ENCODE data around the gene TMEM163.
A peak's percentile ranks its signal among the peaks of the same experiment; 100 is the strongest.

The TMEM163 gene

DNA sequence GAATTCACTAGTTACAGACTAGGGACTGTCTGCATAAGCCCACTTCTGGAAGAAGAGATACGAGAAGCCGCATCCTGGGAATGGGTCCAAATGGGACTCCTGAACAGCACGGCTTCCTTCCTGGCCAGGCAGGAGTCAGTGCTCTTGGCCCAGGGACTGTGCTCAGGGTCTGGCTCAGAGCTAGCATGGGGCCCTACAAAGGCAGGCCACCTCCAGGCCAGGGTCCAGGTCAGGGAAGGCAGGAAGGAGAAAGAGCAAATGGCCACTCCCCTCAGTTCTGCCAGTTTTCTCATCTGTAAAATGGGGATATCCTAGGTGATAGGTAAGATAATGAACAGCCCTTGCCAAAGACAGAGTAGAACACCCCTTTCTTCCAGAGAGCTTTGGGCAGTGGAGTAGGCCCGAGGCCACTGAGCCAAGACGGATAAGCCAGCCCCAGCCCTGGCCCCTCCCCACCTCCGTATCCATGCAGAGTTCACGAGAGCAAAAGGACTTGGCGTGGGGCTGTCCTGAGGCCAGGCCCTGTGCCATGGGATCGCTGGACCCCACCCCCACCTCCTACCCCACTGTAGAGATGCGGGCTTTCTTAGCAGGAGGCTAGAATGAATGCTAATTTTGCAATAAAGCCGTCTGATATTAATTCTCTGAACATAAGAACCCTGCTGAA, 274.9 kb downstream of the TMEM163 start:
- no peak overlapping the region for H3K4me3 Mint-ChIP-seq
- no peak for ATAC-seq (replicated peaks)
- H3K27me3 Mint-ChIP-seq: no peaks in the 10 kb centered on the region
- H3K4me1 Mint-ChIP-seq (ENCODE audit: low read depth in 2 of 2): no peaks in the 10 kb centered on the region
- peaks cover 17% of the 10 kb centered on the region for H3K36me3 Mint-ChIP-seq (ENCODE audit: insufficient read depth)
- no peak for DNase-seq
- no peaks in the 10 kb centered on the region for H3K9me3 Mint-ChIP-seq
- no peak overlapping the region for H3K27ac Mint-ChIP-seq

DNA sequence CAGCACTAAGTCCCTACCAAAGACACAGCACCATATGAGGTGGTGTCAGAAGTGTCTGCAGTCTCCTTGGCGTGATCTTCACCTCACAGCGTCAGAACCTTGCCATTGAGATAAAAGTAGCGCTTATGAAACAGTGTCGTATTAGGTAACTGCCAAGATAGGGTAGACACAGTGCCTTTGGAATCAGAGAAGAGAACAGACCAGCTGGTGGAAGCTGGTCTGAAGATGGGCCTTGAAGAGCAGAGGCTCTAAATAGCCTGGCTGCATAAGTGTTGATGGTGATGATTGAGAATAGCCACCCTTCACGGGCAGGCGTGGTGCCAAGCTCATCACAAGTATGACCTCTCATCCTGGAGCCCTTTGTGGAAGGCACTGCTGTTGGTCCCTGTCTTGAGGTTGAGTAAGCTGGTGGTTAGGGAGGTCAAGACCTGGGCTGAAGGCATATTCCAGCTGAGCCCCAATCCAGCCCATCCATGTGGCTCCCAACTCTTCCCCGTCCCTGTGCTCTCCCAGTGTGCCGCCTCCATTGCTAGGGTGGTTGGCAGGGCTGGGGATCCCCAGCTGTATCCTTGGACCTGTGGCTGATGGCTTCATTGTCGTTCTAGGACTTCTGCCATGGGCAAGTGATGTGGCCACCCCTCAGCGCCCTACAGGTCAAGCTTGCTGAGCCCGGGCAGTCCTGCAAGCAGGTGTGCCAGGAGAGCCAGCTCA, 277.5 kb downstream of the TMEM163 start:
- ATAC-seq (replicated peaks) (no peak), DNase-seq (no peak)
- H3K9me3 Mint-ChIP-seq: no peaks in the 10 kb centered on the region
- H3K36me3 Mint-ChIP-seq (ENCODE audit: insufficient read depth): peaks cover 23% of the 10 kb centered on the region
- H3K27me3 Mint-ChIP-seq: no peaks in the 10 kb centered on the region
- no peak overlapping the region for H3K4me3 Mint-ChIP-seq
- peaks cover 0 to 2% of the 10 kb centered on the region in 2 donors for H3K4me1 Mint-ChIP-seq (ENCODE audit: low read depth in 2 of 2)
- H3K27ac Mint-ChIP-seq: peak overlapping the region in 1 of 2 donors; percentile 11

DNA sequence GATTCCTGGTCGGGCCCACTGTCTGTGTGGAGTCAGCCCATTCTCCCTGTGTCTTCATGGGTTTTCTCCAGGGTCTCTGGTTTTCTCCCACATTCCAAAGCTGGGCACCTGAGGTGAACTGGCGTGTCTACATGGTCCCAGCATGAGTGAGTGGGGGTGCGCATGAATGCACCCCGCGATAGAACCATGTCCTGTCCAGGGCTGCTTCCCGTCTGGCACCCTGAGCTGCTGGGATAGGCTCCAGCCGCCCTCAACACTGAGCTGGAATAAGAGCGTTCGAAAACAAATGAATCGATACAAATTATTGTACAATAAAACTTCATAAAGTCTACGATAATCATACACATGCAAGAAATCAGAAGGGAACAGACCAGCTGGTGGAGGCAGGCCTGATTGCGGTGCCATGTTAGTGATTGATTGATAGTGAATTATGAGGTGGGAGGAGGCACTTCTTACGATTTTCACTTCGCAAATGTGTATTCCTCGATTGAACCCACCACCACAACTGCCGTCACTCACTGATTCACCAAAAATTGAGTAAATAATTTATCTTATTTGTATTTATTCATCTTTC, 278.4 kb downstream of the TMEM163 start:
- DNase-seq (no peak), ATAC-seq (replicated peaks) (no peak)
- Mint-ChIP-seq H3K36me3 (ENCODE audit: insufficient read depth) (peaks cover 26% of the 10 kb centered on the region), H3K4me1 (ENCODE audit: low read depth in 2 of 2) (peaks cover 0 to 2% of the 10 kb centered on the region in 2 donors), H3K9me3 (no peaks in the 10 kb centered on the region), H3K27me3 (no peaks in the 10 kb centered on the region), H3K27ac (no peak overlapping the region), H3K4me3 (no peak overlapping the region)

DNA sequence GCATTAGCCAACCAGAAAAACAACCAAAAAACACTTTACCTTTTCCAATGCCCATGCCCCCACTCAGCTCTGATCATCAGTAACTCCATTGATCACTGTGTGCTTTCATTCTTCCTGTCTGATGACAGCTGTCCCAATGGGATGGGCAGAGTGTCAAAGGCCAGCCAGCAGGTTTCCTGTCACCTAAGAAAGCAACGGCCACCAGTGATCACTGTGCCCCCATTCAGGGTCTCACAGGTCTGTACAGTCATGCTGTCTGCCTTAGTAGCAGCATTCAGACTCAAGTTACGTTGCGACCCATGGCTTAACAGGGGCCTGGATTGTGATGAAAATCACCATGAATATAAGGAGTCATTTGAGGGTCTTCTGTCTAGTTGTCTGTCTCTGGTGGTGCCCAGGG, 280.4 kb downstream of the TMEM163 start:
- Mint-ChIP-seq H3K4me3 (no peak overlapping the region), H3K9me3 (no peaks in the 10 kb centered on the region), H3K27me3 (no peaks in the 10 kb centered on the region), H3K36me3 (ENCODE audit: insufficient read depth) (peaks cover 36% of the 10 kb centered on the region), H3K27ac (peak overlapping the region; percentile 17 to 42), H3K4me1 (ENCODE audit: low read depth in 2 of 2) (peaks cover 0 to 3% of the 10 kb centered on the region in 2 donors)
- DNase-seq: no peak
- ATAC-seq (replicated peaks): no peak

DNA sequence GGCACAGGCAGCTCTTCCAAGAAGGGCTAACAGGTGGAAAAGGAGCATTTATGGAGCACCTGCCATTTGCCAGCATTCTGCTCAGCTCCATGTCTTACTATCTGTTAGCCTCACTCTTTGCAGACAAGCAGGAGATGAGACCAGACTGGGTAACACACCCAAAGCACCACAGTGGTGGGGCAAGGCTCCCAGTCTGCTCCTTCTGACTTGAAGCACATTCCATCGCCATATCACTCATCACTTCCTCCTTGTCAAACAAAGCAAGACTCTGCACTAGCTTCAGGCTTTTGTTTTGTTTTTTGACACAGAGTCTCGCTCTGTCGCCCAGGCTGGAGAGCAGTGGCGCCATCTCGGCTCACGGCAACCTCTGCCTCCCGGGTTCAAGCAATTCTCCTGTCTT, 282.1 kb downstream of the TMEM163 start:
- H3K9me3 Mint-ChIP-seq: no peaks in the 10 kb centered on the region
- no peak for ATAC-seq (replicated peaks)
- peak overlapping the region in 1 of 2 donors; percentile 27 for H3K27ac Mint-ChIP-seq
- DNase-seq: no peak
- H3K36me3 Mint-ChIP-seq (ENCODE audit: insufficient read depth): peaks cover 29% of the 10 kb centered on the region
- H3K27me3 Mint-ChIP-seq: no peaks in the 10 kb centered on the region
- H3K4me1 Mint-ChIP-seq (ENCODE audit: low read depth in 2 of 2): peaks cover 0 to 3% of the 10 kb centered on the region in 2 donors
- no peak overlapping the region for H3K4me3 Mint-ChIP-seq

DNA sequence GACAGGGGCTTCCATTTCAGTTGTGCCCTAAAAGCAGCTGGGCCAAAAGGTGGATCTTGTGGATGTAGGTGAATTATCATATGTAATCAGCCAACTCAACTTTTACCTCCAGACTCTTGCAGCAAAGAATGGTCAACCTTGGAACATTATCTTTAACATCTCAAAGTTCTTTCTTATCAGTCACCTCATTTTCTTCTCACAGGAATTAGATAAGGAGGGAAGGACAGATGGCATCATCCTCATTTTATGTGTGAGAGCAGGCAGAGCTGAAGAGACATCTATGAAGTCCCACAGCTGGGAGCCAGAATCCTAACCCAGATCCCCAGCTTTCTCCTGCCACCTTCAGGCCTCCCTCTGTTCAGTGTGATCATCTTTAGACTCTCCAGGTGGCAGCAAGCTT, 282.9 kb downstream of the TMEM163 start:
- peaks cover 27% of the 10 kb centered on the region for H3K36me3 Mint-ChIP-seq (ENCODE audit: insufficient read depth)
- no peak overlapping the region for H3K27ac Mint-ChIP-seq

DNA sequence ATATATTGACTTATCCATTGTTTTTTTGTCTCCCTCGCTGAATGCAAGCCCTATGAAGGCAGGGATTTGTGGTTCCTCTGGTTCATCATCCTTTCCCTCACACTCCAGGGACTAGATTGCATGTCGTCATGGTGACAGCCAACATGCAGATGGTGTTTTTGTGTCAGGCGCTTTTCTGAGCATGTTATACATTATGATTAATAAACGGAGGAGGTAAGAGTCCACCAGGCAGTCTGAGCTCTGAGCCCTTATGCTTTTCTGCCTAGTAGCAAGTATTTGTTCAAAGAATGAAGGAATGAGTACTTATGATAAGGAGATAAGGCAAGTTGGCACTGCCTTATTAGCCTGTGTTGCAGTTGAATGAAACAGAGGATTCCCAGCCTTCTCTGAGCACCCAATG, 283.3 kb downstream of the TMEM163 start:
- Mint-ChIP-seq H3K36me3 (ENCODE audit: insufficient read depth) (peaks cover 26% of the 10 kb centered on the region), H3K9me3 (no peaks in the 10 kb centered on the region), H3K4me1 (ENCODE audit: low read depth in 2 of 2) (peaks cover 0 to 3% of the 10 kb centered on the region in 2 donors), H3K27ac (no peak overlapping the region), H3K27me3 (no peaks in the 10 kb centered on the region), H3K4me3 (no peak overlapping the region)
- no peak for DNase-seq
- ATAC-seq (replicated peaks): no peak

More for the DNA sequence above, 282.9 kb downstream of the TMEM163 start:
- H3K9me3 Mint-ChIP-seq: no peaks in the 10 kb centered on the region
- H3K4me1 Mint-ChIP-seq (ENCODE audit: low read depth in 2 of 2): peaks cover 0 to 3% of the 10 kb centered on the region in 2 donors
- ATAC-seq (replicated peaks) (no peak), DNase-seq (no peak)
- H3K27me3 Mint-ChIP-seq: no peaks in the 10 kb centered on the region
- no peak overlapping the region for H3K4me3 Mint-ChIP-seq

DNA sequence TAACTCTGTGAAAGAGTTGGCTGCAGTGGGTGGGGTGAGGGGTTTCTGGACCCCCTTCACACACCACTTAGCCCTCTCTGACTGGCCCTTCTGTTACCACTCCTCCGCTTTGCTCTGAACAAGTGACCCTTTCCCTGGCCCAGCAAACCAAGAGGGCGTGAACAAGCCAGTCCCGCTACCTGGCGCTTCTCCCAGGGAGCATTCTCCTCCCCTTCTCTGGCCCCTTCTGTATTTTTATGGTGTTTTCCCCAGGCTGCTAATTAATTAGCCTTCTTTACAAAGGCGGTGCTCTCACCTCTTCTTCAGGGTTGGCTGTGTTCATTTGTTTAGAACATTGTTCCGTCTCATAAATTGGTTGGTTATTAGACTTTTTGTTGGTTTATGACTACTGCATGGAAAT, 284.8 kb downstream of the TMEM163 start:
- Mint-ChIP-seq H3K4me1 (ENCODE audit: low read depth in 2 of 2) (peaks cover 0 to 3% of the 10 kb centered on the region in 2 donors), H3K27me3 (no peaks in the 10 kb centered on the region), H3K36me3 (ENCODE audit: insufficient read depth) (peaks cover 26% of the 10 kb centered on the region), H3K27ac (peak overlapping the region in 1 of 2 donors; percentile 49), H3K4me3 (no peak overlapping the region), H3K9me3 (no peaks in the 10 kb centered on the region)
- DNase-seq: no peak
- no peak for ATAC-seq (replicated peaks)

DNA sequence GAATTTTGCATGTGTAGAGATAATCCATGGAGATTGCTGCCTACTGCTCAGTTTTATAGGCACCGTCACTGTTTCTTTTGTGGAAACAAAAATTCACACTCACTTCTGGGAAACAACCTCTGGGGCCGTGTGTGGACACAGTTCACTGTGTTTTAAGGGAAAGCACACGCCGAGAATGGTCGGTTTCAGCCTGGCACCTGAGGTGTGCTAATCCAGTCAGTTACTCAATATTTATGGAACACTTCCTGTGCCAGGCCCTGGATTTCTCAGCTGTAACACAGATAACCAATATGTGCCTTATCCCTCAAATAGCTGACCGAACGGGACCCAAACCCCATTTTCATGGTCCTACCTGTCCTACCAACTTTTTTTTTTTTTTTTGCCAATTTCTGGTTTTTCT, 285.3 kb downstream of the TMEM163 start:
- peak overlapping the region in 1 of 2 donors; percentile 49 for H3K27ac Mint-ChIP-seq
- peaks cover 0 to 3% of the 10 kb centered on the region in 2 donors for H3K4me1 Mint-ChIP-seq (ENCODE audit: low read depth in 2 of 2)
- DNase-seq (no peak), ATAC-seq (replicated peaks) (no peak)
- no peaks in the 10 kb centered on the region for H3K27me3 Mint-ChIP-seq
- H3K36me3 Mint-ChIP-seq (ENCODE audit: insufficient read depth): peaks cover 28% of the 10 kb centered on the region
- no peaks in the 10 kb centered on the region for H3K9me3 Mint-ChIP-seq
- H3K4me3 Mint-ChIP-seq: no peak overlapping the region

DNA sequence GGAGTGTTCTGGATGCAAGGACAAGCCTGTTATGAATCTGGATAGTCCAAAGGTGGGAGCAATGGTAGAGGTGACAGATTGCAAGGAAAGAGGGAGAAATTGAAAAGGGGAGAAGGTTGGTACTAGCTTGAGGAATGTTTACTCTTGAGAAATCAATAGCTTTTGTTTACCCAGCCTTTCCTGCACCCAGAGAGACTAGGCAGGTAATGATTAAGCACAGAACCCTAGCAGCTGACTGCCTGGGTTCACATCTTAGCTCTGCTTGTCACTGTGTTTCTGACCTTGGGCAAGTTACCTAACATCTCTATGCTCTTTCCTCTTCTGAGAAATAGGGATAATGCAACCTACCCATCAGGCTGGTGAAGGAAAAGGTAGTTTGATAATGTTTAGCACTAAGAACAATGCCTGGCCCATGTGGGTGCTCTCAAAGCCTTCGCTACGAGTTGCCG, 286.3 kb downstream of the TMEM163 start:
- peaks cover 28% of the 10 kb centered on the region for H3K36me3 Mint-ChIP-seq (ENCODE audit: insufficient read depth)
- DNase-seq: no peak
- ATAC-seq (replicated peaks): no peak
- H3K27me3 Mint-ChIP-seq: no peaks in the 10 kb centered on the region
- H3K4me3 Mint-ChIP-seq: no peak overlapping the region
- no peak overlapping the region for H3K27ac Mint-ChIP-seq
- H3K9me3 Mint-ChIP-seq: no peaks in the 10 kb centered on the region
- peaks cover 0 to 1% of the 10 kb centered on the region in 2 donors for H3K4me1 Mint-ChIP-seq (ENCODE audit: low read depth in 2 of 2)

DNA sequence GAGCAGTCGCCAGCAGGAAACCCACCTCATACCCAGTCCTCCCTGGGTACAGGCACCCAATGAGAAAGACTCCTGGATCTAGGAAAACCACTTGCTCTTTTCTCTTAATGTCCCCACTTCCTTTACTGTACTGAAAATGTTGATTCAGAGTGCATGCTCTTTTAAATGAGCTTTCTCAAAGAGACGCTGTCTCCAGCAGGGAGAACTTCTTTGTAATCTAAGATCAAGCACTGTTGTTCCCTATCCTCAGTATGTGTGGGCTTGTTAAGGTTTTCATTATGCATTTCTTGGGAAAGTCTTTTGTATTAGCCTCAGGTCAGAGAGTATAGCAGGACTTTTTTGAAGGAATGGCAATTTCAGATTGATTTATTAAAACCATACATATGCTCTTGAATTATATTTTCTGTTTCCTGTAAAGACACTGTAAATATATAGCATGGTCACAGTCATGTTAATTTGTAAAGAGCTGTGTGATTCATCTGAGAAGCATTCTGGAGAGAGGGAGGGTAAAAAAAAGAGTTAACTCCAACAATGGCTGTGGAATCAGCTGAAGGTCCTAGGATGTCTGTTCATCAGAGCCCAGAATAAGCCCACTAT, 286.9 kb downstream of the TMEM163 start:
- DNase-seq (no peak), ATAC-seq (replicated peaks) (no peak)
- Mint-ChIP-seq H3K9me3 (no peaks in the 10 kb centered on the region), H3K4me3 (no peak overlapping the region), H3K27ac (peak overlapping the region in 1 of 2 donors; percentile 32), H3K27me3 (no peaks in the 10 kb centered on the region), H3K36me3 (ENCODE audit: insufficient read depth) (peaks cover 25% of the 10 kb centered on the region), H3K4me1 (ENCODE audit: low read depth in 2 of 2) (peaks cover 0 to 1% of the 10 kb centered on the region in 2 donors)

DNA sequence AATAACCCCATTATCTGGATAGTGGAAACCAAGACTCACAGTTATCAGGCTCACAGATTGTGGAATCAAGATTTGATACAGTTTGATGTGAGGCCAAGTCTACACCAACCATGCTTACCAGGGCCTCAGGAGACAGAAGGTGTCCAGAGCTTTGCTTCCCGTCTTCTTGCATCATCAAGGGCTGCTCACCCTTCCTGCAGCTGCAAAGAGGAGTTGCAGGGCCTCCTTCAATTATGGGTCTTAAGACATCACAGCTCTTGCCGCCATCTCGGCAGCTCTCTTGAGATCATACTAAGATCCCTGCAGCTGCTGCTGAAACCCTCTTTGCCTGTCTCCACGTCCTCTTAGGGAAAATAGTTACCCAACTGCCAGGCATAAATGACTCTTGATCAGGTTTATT, 288.9 kb downstream of the TMEM163 start:
- no peaks in the 10 kb centered on the region for H3K27me3 Mint-ChIP-seq
- H3K4me1 Mint-ChIP-seq (ENCODE audit: low read depth in 2 of 2): peaks cover 0 to 1% of the 10 kb centered on the region in 2 donors
- no peak overlapping the region for H3K27ac Mint-ChIP-seq
- H3K36me3 Mint-ChIP-seq (ENCODE audit: insufficient read depth): peaks cover 30% of the 10 kb centered on the region
- H3K9me3 Mint-ChIP-seq: no peaks in the 10 kb centered on the region
- no peak for DNase-seq
- no peak overlapping the region for H3K4me3 Mint-ChIP-seq
- ATAC-seq (replicated peaks): no peak

DNA sequence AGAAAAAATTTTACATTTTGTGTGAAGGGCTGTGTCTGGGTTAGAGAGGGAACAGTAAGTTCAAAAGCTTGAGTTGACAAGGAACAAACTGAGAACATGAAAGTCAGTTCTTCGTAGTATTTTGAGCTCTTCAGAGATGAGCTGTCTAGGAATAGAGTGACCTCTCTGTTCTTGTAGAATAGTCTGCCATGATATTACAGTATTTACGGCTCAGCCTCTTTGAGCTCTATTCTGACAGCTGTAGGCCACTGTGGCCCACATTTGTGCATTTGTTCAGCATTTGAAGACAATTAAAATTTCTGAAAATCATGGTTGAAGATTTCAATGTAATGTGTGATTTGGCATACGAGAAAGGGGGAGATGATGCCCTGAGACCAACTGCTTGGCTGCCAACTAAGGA, 292.1 kb downstream of the TMEM163 start:
- Mint-ChIP-seq H3K27me3 (no peaks in the 10 kb centered on the region), H3K36me3 (ENCODE audit: insufficient read depth) (peaks cover 20% of the 10 kb centered on the region), H3K4me1 (ENCODE audit: low read depth in 2 of 2) (peaks cover 0 to 2% of the 10 kb centered on the region in 2 donors), H3K9me3 (no peaks in the 10 kb centered on the region), H3K4me3 (no peak overlapping the region), H3K27ac (no peak overlapping the region)
- DNase-seq (no peak), ATAC-seq (replicated peaks) (no peak)

All from effector memory CD8-positive, alpha-beta T cell (primary cell).